GM06990 (cell line): ENCODE results near the gene ABLIM3.
"Not testable (repeated sequence)": the region's sequence is repeated elsewhere in the genome, so short reads cannot be mapped to it uniquely, and the experiment has no call there.

ENCODE experiments used
- DNase-seq: peaks from one replicate; pipeline ENCODE4 v3.0.0-alpha.2; 2011; ENCODE audit not compliant: insufficient read length; ENCODE audit errors: extremely low read depth
- H3K27me3 ChIP-seq: replicated peaks from 2 replicates; pipeline ENCODE4 v1.6.0; 2011; ENCODE audit warnings: low read length; ENCODE audit not compliant: control insufficient read depth, insufficient read depth
- H3K36me3 ChIP-seq: 2 replicates; pipeline ENCODE4 v1.5.1; 2011; ENCODE audit warnings: low read length; ENCODE audit not compliant: control insufficient read depth, insufficient read depth
- H3K4me3 ChIP-seq: replicated peaks from 2 replicates; pipeline ENCODE4 v1.5.1; 2011; ENCODE audit warnings: low read depth, mild to moderate bottlenecking, control low read depth, low read length
- TF ChIP-seq, protein P1 (sequence below): IDR thresholded peaks from 2 replicates; pipeline ENCODE4 v1.5.1; 2011; ENCODE audit warnings: low read length, control low read depth, mild to moderate bottlenecking, inconsistent platforms; ENCODE audit not compliant: insufficient read depth, poor library complexity, severe bottlenecking

The ABLIM3 gene

DNA sequence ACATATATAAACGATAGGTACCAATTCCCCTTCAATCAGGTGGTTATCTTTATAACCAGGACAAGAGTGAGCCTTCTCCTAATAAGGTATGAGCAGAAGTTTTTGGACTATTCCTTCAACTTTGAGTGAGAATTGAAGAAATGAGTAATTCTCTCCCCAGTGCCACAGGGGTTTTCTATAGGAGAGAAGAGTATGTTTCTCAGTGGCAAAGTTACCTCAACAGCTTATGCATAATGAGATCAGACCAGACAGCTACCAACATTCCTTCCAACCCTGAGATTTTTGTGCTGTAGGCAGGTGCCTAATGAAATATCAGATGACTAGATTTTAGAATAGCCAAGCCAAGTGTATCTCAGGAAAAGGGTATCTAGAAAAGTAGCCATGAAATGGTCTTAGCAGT, 40.9 kb downstream of the ABLIM3 start:
- TF ChIP-seq, protein P1, sequence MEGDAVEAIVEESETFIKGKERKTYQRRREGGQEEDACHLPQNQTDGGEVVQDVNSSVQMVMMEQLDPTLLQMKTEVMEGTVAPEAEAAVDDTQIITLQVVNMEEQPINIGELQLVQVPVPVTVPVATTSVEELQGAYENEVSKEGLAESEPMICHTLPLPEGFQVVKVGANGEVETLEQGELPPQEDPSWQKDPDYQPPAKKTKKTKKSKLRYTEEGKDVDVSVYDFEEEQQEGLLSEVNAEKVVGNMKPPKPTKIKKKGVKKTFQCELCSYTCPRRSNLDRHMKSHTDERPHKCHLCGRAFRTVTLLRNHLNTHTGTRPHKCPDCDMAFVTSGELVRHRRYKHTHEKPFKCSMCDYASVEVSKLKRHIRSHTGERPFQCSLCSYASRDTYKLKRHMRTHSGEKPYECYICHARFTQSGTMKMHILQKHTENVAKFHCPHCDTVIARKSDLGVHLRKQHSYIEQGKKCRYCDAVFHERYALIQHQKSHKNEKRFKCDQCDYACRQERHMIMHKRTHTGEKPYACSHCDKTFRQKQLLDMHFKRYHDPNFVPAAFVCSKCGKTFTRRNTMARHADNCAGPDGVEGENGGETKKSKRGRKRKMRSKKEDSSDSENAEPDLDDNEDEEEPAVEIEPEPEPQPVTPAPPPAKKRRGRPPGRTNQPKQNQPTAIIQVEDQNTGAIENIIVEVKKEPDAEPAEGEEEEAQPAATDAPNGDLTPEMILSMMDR: no peak
- Histone ChIP-seq H3K36me3 (no peaks in the 10 kb centered on the region), H3K27me3 (no peaks in the 10 kb centered on the region; the same call in 1 of the 2 replicates), H3K4me3 (no peak overlapping the region)
- DNase-seq: no peak

- no peaks in the 10 kb centered on the region; the same call in 1 of the 2 replicates for H3K27me3 ChIP-seq
- no peak overlapping the region for H3K4me3 ChIP-seq
- H3K36me3 ChIP-seq: no peaks in the 10 kb centered on the region
- TF ChIP-seq, protein P1: no peak
- DNase-seq: no peak
Measured at GRCh38 chr5:149185067-149185466, 43.8 kb downstream of the ABLIM3 start.

DNA sequence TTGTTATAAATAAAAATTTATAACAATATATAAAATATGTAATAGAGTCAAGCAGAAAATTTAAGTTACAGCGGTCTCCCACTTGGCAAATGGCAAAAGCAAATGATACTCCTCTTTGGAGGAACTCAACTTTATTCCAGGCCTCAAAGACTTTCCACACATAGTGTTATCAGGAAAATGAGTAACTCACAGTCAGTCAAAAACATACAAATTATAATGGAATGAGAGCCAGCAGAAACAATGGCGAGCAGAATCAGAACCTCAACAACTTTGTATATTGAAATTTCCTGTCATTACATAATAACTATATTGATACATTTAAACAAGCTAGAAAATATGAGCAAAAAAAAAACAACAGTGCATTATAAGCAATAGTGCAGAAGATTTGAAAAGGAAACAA, 45.2 kb downstream of the ABLIM3 start:
- H3K4me3 ChIP-seq: no peak overlapping the region
- TF ChIP-seq, protein P1: no peak
- no peak for DNase-seq
- no peaks in the 10 kb centered on the region; the same call in 1 of the 2 replicates for H3K27me3 ChIP-seq
- H3K36me3 ChIP-seq: no peaks in the 10 kb centered on the region

DNA sequence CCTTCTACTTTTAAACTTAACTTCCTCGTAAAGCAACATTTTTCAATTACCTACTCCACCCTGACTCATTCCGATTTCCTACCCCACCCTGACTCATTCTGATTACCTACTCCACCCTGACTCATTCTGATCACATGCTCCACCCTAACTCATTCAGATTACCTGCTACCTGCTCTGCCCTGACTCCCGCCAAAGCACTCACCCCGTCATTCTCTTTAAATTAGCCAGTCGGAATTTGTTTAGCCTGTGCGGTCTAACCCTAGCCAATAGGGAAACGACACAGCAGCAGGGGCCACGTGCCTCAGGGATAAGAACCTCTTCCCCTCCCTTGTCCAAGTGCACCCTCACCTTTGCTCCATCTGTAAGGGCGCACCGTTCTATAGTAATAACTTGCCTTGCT, 46.3 kb downstream of the ABLIM3 start:
- not testable (repeated sequence) for H3K36me3 ChIP-seq, H3K27me3 ChIP-seq, DNase-seq, H3K4me3 ChIP-seq

DNA sequence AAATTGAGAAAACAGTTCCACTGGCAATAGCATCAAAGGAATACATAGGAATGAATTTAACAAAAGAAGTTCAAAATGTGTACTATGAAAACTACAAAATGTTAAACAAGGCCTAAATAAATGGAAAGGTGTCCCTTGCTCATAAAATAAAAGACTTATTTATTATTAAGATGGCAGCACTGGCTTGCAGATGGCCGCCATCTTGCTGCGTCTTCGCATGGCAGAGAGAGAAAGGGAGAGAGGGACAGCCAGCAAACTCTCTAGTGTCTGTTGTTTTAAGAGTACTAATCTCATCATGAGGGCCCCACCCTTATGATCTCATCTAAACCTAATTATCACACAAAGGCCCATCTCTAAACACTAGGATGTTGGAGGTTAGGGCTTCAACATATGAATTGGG, 47.1 kb downstream of the ABLIM3 start:
- H3K27me3 ChIP-seq: no peaks in the 10 kb centered on the region; the same call in 1 of the 2 replicates
- H3K4me3 ChIP-seq: no peak overlapping the region
- no peak for DNase-seq
- H3K36me3 ChIP-seq: no peaks in the 10 kb centered on the region
- TF ChIP-seq, protein P1: no peak

DNA sequence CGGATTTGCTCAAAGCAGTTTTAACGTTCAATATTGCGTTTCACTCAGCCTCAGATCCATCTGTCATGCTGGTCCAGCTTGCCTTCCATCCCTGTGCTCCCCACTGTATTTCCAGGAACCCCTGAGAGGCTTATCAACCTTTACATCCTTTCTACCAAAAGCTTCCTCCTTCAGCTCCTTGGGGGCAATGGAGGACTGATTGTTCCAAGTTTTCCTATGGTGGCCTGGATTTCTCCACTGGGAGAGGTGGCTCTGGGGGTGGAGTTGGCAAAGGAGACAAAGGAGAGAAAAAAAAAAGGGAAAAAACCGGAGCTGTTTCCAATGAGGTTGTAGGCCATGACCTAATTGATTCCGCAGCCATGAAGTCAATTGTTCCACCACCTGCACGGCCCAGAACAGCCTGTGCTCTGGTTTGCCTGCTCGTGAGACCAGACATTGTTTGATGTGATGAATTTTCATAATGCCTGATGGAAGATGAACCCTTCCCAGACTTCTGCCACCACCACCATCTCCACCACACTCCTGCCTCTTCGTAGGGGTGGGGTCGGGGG, 54.1 kb downstream of the ABLIM3 start:
- no peaks in the 10 kb centered on the region for H3K36me3 ChIP-seq
- no peak overlapping the region for H3K4me3 ChIP-seq
- TF ChIP-seq, protein P1: no peak
- H3K27me3 ChIP-seq: peaks cover 4% of the 10 kb centered on the region
- no peak for DNase-seq
